BE2C (cell line): ENCODE results near the gene NHSL2.
A peak's percentile ranks its signal among the peaks of the same experiment; 100 is the strongest.

Experiments
- DNase-seq: peaks from one replicate; pipeline ENCODE4 v3.0.0-alpha.2; 2020
- H3K27me3 ChIP-seq: fragments of 250-450 bp; sonication (Bioruptor Pico); 2 replicates; pipeline ENCODE4 v1.5.1; 2020; ENCODE audit warnings: mild to moderate bottlenecking
- H3K36me3 ChIP-seq: fragments of 250-450 bp; sonication (Bioruptor Pico); 2 replicates; pipeline ENCODE4 v1.5.1; 2020; ENCODE audit warnings: mild to moderate bottlenecking
- H3K4me1 ChIP-seq: fragments of 250-450 bp; sonication (Bioruptor Pico); 2 replicates; pipeline ENCODE4 v1.5.1; 2020
- H3K4me3 ChIP-seq: 2 replicates; pipeline ENCODE4 v1.5.1; 2011; ENCODE audit warnings: low read depth, low read length
- H3K9me3 ChIP-seq: fragments of 250-450 bp; sonication (Bioruptor Pico); 2 replicates; pipeline ENCODE4 v1.5.1; 2020
- TF ChIP-seq, protein P1 (sequence below): IDR thresholded peaks from 2 replicates; pipeline ENCODE4 v1.5.1; 2012; ENCODE audit warnings: mild to moderate bottlenecking, low read depth, low read length

NHSL2 gene

DNA sequence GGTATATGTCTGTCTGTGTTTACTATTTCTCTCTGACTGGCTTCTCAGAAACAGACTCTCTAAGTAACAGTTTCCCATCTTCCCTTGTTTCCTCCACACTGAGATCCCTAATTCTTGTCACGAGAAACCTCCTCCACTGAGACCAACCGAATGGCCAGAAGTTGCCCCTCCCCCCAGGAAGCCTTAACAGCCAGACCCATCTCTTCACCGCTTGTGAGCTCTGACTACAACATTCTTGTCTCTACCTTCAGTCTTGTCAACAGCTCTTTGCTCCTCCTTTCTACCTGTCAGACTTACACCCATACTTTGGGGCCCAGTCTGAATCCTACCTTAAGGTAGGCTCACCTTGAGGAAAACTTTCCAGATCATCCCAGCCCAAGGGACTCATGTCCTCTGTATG, 90.8 kb downstream of the NHSL2 start:
- Histone ChIP-seq H3K36me3 (no peaks in the 10 kb centered on the region), H3K4me1 (peaks cover 3% of the 10 kb centered on the region; the same call in 1 of the 2 replicates), H3K27me3 (no peaks in the 10 kb centered on the region), H3K4me3 (no peak overlapping the region), H3K9me3 (no peaks in the 10 kb centered on the region)
- DNase-seq, result no peak
- TF ChIP-seq, protein P1, sequence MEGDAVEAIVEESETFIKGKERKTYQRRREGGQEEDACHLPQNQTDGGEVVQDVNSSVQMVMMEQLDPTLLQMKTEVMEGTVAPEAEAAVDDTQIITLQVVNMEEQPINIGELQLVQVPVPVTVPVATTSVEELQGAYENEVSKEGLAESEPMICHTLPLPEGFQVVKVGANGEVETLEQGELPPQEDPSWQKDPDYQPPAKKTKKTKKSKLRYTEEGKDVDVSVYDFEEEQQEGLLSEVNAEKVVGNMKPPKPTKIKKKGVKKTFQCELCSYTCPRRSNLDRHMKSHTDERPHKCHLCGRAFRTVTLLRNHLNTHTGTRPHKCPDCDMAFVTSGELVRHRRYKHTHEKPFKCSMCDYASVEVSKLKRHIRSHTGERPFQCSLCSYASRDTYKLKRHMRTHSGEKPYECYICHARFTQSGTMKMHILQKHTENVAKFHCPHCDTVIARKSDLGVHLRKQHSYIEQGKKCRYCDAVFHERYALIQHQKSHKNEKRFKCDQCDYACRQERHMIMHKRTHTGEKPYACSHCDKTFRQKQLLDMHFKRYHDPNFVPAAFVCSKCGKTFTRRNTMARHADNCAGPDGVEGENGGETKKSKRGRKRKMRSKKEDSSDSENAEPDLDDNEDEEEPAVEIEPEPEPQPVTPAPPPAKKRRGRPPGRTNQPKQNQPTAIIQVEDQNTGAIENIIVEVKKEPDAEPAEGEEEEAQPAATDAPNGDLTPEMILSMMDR, result no peak

DNA sequence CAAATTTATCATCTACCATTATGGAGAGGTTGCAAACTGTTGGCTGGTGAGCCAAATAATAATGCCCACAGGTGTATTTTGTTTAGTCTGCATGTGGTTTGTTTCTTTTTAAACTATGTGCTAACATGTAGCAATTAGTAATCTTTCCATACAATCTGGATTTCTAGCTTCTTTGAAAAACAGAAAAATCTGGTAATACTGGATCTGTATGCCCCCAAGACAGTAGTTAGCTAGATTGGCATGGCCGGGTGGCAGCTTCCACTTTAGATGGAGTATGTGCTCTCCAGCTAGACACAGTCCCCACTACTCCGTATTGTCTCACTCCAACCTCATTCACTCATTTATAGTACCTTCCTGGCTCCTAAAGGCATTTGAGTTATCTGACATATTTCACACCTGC, 91.3 kb downstream of the NHSL2 start:
- Histone ChIP-seq H3K4me1 (peaks cover 3% of the 10 kb centered on the region; the same call in 1 of the 2 replicates), H3K36me3 (no peaks in the 10 kb centered on the region), H3K9me3 (no peaks in the 10 kb centered on the region), H3K4me3 (no peak overlapping the region), H3K27me3 (no peaks in the 10 kb centered on the region)
- no peak for DNase-seq
- TF ChIP-seq, protein P1, result no peak

DNA sequence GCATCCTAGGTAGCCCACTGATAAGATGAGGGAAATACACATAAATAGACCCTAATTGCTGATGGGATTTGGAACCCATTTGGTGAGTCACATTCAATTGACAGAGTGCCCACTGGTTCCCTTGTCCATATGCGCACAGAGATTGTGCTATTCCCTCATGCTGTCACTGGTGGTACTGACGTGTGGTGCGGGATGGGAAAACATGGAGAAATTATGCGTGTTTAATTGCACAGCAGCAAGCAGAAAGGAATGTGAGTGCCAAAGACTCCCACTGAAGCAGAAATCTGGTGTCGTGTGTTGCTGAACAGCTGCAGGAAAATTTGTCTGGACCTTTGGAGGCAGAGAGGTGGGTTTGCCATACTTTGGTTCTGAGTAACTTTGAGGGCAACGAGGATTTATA, 92.2 kb downstream of the NHSL2 start:
- DNase-seq, result no peak
- TF ChIP-seq, protein P1, result no peak

DNA sequence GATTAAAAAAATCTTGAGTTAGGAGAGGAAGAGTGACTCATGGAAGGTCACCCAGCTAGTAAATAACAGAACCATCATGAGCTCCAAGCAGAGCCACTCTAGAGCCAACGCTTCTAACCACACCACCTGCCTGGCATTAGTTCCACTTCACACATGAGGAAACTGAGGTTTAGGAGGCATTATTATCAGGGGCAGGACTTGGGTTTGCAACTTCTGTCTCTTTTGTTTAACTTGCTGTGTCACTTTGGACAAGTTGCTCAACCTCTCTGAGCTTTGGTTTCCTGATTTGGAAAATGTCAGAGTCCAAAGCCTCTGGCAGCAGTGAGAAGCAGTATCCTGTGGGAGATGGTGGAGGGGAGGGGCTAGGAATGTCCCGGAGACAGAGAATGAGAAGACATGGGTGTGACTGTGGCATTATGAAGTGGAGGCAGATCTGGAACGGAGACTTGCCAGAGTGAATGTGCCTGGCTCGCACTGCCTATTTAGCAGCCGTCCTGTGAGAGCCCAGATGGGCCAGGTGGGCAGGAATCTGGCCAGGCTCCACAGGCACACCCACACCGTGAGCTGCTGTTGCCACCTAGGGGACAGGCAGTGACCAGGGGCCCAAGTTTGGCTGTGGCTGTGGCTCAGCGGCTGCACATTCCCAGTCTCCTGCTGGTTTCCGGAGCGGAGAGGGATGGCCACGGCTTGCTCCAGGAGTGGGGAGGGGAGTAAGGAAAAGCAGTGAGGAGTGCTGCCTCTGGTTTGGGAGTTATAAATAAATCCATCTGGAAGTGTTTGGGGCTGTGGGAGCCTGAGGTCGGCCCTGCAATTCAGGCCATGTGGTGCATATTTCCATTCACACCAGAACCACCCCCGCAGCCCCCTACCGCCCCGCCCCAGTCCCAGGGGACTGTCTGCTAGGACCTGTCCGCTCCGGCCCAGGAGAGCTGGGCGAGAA, 93.4 kb downstream of the NHSL2 start:
- TF ChIP-seq, protein P1, result peak; percentile 44
- H3K4me1 ChIP-seq, result peaks cover 3% of the 10 kb centered on the region; the same call in 1 of the 2 replicates
- H3K4me3 ChIP-seq, result peak overlapping the region; percentile 32
- H3K27me3 ChIP-seq, result no peaks in the 10 kb centered on the region
- H3K36me3 ChIP-seq, result no peaks in the 10 kb centered on the region
- DNase-seq, result peak; percentile 72
- no peaks in the 10 kb centered on the region for H3K9me3 ChIP-seq

More for the DNA sequence above, 92.2 kb downstream of the NHSL2 start:
- no peaks in the 10 kb centered on the region for H3K27me3 ChIP-seq
- H3K9me3 ChIP-seq, result no peaks in the 10 kb centered on the region
- H3K36me3 ChIP-seq, result no peaks in the 10 kb centered on the region
- H3K4me3 ChIP-seq, result no peak overlapping the region
- peaks cover 3% of the 10 kb centered on the region; the same call in 1 of the 2 replicates for H3K4me1 ChIP-seq

DNA sequence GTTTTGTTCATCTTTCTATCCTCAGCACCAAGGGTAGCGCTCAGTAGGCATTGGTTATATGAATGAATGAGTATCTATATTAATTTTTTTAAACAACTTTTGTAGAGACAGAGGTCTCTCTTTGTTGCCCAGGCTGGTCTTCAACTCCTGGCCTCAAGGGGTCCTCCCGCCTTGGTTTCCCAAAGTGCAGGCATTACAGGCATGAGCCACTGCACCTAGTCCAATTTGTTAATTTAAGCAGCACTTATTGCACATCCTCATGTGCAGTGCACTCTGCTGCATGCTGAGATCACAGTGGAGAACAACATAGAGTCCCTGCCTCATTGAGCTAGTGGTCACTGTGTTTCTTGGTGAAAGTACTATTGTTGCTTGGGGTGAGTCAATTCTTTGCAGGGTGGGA, 94.4 kb downstream of the NHSL2 start:
- no peaks in the 10 kb centered on the region for H3K9me3 ChIP-seq
- TF ChIP-seq, protein P1, result no peak
- 0 out of 2 replicates have a peak, but pooled peaks cover 3% of the 10 kb centered on the region for H3K4me1 ChIP-seq
- no peak for DNase-seq
- no peak overlapping the region for H3K4me3 ChIP-seq
- H3K36me3 ChIP-seq, result no peaks in the 10 kb centered on the region
- H3K27me3 ChIP-seq, result no peaks in the 10 kb centered on the region

DNA sequence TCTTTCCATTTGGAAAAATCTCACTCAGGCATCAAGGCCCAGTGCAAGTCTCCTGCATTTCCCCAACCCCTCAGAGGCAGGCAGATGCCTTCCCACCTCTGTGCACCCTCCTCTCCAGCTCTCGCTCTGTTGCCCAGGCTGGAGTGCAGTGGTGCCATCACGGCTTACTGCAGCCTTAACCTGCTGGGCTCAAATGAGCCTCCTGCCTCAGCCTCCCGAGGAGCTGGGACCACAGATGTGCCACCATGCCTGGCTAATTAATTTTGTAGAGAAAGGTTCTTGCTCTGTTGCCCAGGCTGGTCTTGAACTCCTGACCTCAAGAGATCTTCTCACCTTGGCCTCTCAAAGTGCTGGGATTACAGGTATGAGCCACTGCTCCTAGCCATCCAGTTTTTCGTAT, 95.8 kb downstream of the NHSL2 start:
- Histone ChIP-seq H3K36me3 (no peaks in the 10 kb centered on the region), H3K9me3 (no peaks in the 10 kb centered on the region), H3K27me3 (no peaks in the 10 kb centered on the region), H3K4me3 (no peak overlapping the region), H3K4me1 (0 out of 2 replicates have a peak, but pooled peaks cover 3% of the 10 kb centered on the region)
- DNase-seq, result no peak
- TF ChIP-seq, protein P1, result no peak
